ENCODE measurements around the gene VGLL4. TPM values are rescaled to one million over a fixed set of nuclear protein-coding genes. Genes with fewer than 3 reads are reported as not detected.
A peak's percentile ranks its signal among the peaks of the same experiment; 100 is the strongest.

The VGLL4 gene
- total RNA-seq, 1 experiment from 2014 or later = 42.1 TPM

GRCh38 chr3:11661052-11661656 is 17.4 kb upstream of the VGLL4 start:
- WGBS (ENCODE audit: extremely low coverage, insufficient read length, low lambda C conversion rate) = no CpG with 5 or more reads among the region's 7 CpGs
- Histone ChIP-seq H3K14ac (ENCODE audit: insufficient read depth, low read length) (no peak overlapping the region), H3K4ac (ENCODE audit: low read depth, low read length) (no peak overlapping the region), H3K9me3 (ENCODE audit: control insufficient read depth, low read depth, low read length) (no peaks in the 10 kb centered on the region), H3K56ac (ENCODE audit: insufficient read length, low read depth, low read length) (no peak overlapping the region), H2BK120ac (ENCODE audit: low read depth, low read length, poor library complexity, severe bottlenecking) (no peak overlapping the region), H2BK12ac (ENCODE audit: insufficient read length, low read depth, low read length) (no peak overlapping the region), H3K79me1 (ENCODE audit: insufficient read depth, low read depth, low read length, poor library complexity, severe bottlenecking) (no peaks in the 10 kb centered on the region), H3K23me2 (ENCODE audit: insufficient read length, low read depth, low read length, poor library complexity, severe bottlenecking) (no peaks in the 10 kb centered on the region), H2AK5ac (ENCODE audit: insufficient read length, low read length) (no peak overlapping the region), H3T11ph (ENCODE audit: low read length) (no peak overlapping the region), H3K27ac (ENCODE audit: insufficient read length, low read depth, low read length) (no peak overlapping the region), H3K4me1 (ENCODE audit: insufficient read depth, low read length) (peaks cover 2% of the 10 kb centered on the region; the same call in 1 of the 2 replicates), H2BK5ac (ENCODE audit: insufficient read length, low read length) (no peak overlapping the region), H4K20me1 (ENCODE audit: control insufficient read depth, insufficient read depth, insufficient read length) (no peaks in the 10 kb centered on the region), H3K27me3 (ENCODE audit: insufficient read depth, low read length) (no peaks in the 10 kb centered on the region), H2BK15ac (ENCODE audit: low read depth, low read length) (no peak overlapping the region), H2AFZ (ENCODE audit: low read length) (no peak overlapping the region), H4K5ac (ENCODE audit: insufficient read length, low read depth, low read length) (no peak overlapping the region), H3K9ac (ENCODE audit: extremely low read depth, insufficient read length, low read length) (no peak overlapping the region), H4K91ac (ENCODE audit: insufficient read length, low read depth, low read length) (no peak overlapping the region), H3K79me2 (ENCODE audit: insufficient read depth, low read length) (no peaks in the 10 kb centered on the region; the same call in 1 of the 2 replicates), H3K23ac (ENCODE audit: insufficient read length, low read depth, low read length) (no peak overlapping the region), H4K8ac (replicated peaks; ENCODE audit: insufficient read length, low read depth, low read length) (no peak overlapping the region), H3K18ac (ENCODE audit: insufficient read length, low read depth, low read length) (no peak overlapping the region), H2BK20ac (ENCODE audit: low read depth, low read length, poor library complexity, severe bottlenecking) (no peak overlapping the region), H3K4me2 (ENCODE audit: insufficient read depth, insufficient read length, low read length) (no peak overlapping the region)
- Mint-ChIP-seq H3K36me3 (ENCODE audit: insufficient read depth in 1 of 3, low read depth in 3 of 3) (peaks cover 0 to 2% (median 0%) of the 10 kb centered on the region in 3 experiments; a peak in 1 of 7 replicates), H3K27me3 (ENCODE audit: low read depth) (no peaks in the 10 kb centered on the region), H3K4me1 (peaks cover 16 to 18% of the 10 kb centered on the region in 2 experiments), H3K27ac (no peak overlapping the region; a peak in 2 of 7 replicates), H3K9me3 (peaks cover 0 to 4% of the 10 kb centered on the region in 2 experiments; a peak in 1 of 5 replicates), H3K4me3 (no peak overlapping the region)
- peak; percentile 38 for DNase-seq
- TF ChIP-seq, protein P1, sequence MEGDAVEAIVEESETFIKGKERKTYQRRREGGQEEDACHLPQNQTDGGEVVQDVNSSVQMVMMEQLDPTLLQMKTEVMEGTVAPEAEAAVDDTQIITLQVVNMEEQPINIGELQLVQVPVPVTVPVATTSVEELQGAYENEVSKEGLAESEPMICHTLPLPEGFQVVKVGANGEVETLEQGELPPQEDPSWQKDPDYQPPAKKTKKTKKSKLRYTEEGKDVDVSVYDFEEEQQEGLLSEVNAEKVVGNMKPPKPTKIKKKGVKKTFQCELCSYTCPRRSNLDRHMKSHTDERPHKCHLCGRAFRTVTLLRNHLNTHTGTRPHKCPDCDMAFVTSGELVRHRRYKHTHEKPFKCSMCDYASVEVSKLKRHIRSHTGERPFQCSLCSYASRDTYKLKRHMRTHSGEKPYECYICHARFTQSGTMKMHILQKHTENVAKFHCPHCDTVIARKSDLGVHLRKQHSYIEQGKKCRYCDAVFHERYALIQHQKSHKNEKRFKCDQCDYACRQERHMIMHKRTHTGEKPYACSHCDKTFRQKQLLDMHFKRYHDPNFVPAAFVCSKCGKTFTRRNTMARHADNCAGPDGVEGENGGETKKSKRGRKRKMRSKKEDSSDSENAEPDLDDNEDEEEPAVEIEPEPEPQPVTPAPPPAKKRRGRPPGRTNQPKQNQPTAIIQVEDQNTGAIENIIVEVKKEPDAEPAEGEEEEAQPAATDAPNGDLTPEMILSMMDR (conservative IDR thresholded peaks at IDR 0.05) = no peak

Measured in H9 (cell line).